CD8-positive, alpha-beta memory T cell (primary cell): ENCODE data around the gene ITPA. TPM values are rescaled to one million over a fixed set of nuclear protein-coding genes. Genes with fewer than 3 reads are reported as not detected.

Experiments
- CTCF ChIA-PET: fragments of 350-600 bp; sonication (Branson Sonifier 250); formaldehyde crosslinking; loops from one replicate; lab custom pipeline; 2021; ENCODE audit warnings: antibody characterized with exemption; lab: Charles Lee
- POLR2A ChIA-PET: fragments of 350-600 bp; sonication (Branson Sonifier 250); formaldehyde crosslinking; loops from one replicate; lab custom pipeline; 2021; ENCODE audit warnings: antibody characterized with exemption; lab: Charles Lee
- DNase-seq, 5 donors: peaks; one replicate each; pipeline versions ENCODE4 v3.0.0 to v3.0.0-alpha.2; 2020 to 2022; ENCODE audit warnings: mixed read lengths in 1 of 5
- H3K27ac ChIP-seq: one replicate; pipeline ENCODE4 v1.7.0; 2013; ENCODE audit warnings: low read depth, mild to moderate bottlenecking, low read length, moderate library complexity
- H3K27me3 ChIP-seq: 2 replicates; pipeline ENCODE4 v1.7.0; 2013; ENCODE audit warnings: low read length, mild to moderate bottlenecking; ENCODE audit not compliant: insufficient read depth, poor library complexity, severe bottlenecking
- H3K36me3 ChIP-seq: 2 replicates; pipeline ENCODE4 v1.7.0; 2013; ENCODE audit warnings: mild to moderate bottlenecking, low read length, moderate library complexity; ENCODE audit not compliant: insufficient read depth
- H3K4me1 ChIP-seq: 2 replicates; pipeline ENCODE4 v1.7.0; 2013; ENCODE audit warnings: mild to moderate bottlenecking, low read length, moderate library complexity; ENCODE audit not compliant: insufficient read depth
- H3K4me3 ChIP-seq: 2 replicates; pipeline ENCODE4 v1.7.0; 2013; ENCODE audit warnings: mild to moderate bottlenecking, low read length
- H3K9me3 ChIP-seq: 2 replicates; pipeline ENCODE4 v1.7.0; 2013; ENCODE audit warnings: mild to moderate bottlenecking, low read length
- H3K27ac Mint-ChIP-seq, 8 donors: one replicate each; pipeline ENCODE4 v1.8.0; 2020 to 2021; ENCODE audit warnings: mixed read lengths in 8 of 8, mild to moderate bottlenecking in 6 of 8, inconsistent platforms in 3 of 8, moderate library complexity in 3 of 8
- H3K27me3 Mint-ChIP-seq, 2 donors: one replicate each; pipeline ENCODE4 v1.8.0; 2020 to 2021; ENCODE audit warnings: mixed read lengths in 2 of 2, mild to moderate bottlenecking in 1 of 2, moderate library complexity in 1 of 2
- H3K36me3 Mint-ChIP-seq, 3 donors: one replicate each; pipeline ENCODE4 v1.8.0; 2020 to 2021; ENCODE audit warnings: mixed read lengths in 3 of 3, inconsistent platforms in 1 of 3, mild to moderate bottlenecking in 1 of 3
- H3K4me1 Mint-ChIP-seq, 3 donors: one replicate each; pipeline ENCODE4 v1.8.0; 2020 to 2021; ENCODE audit warnings: mixed read lengths in 3 of 3, inconsistent platforms in 1 of 3, mild to moderate bottlenecking in 1 of 3
- H3K4me3 Mint-ChIP-seq, 7 donors: one replicate each; pipeline ENCODE4 v1.8.0; 2020 to 2021; ENCODE audit warnings: mixed read lengths in 7 of 7, mild to moderate bottlenecking in 6 of 7, moderate library complexity in 4 of 7, inconsistent platforms in 2 of 7
- H3K9me3 Mint-ChIP-seq, 5 donors: one replicate each; pipeline ENCODE4 v1.8.0; 2020 to 2022; ENCODE audit warnings: mixed read lengths in 5 of 5, mild to moderate bottlenecking in 3 of 5, moderate library complexity in 2 of 5, inconsistent platforms in 1 of 5
- polyA plus RNA-seq: library from polyadenylated mRNA; unstranded; fragments of 300-500 nt; fragmentation: Illumina TruSeq; gene quantifications from one replicate; pipeline ENCODE4 v1.2.3, GENCODE V29; 2021
- total RNA-seq, 2 experiments: library from RNA; stranded (reverse); gene quantifications; one replicate each; pipeline ENCODE4 v1.2.3, GENCODE V29; 2021

Gene ITPA
- total and polyA plus RNA-seq, 3 experiments from 2014 or later, result 60.8 to 98.2 (median 90.4) TPM

DNA sequence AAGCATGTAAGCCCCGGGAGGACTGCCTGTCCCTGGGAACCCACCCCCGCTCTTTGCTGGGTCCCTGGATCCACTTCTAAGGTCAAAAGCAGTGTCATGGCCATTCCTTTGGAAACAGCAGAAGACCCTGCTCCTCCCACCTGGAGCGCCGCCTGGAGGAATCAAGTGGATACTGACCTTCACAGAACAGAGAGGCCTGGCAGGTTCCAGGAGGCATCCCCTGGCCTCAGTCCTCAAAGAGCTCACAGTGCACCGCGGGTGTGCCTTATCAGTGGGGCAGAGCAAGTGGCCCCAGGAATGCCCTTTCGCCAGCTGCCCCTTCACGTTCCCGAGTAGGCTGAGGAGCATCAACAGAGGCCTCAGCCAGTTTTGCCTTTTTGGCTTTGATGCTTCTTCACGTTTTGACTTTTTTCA lies 40.8 kb downstream of the ITPA start:
- peak in 1 of 5 donors; percentile 10 for DNase-seq
- no peak overlapping the region for H3K4me3 ChIP-seq
- Mint-ChIP-seq H3K27ac (no peak overlapping the region), H3K4me1 (peaks cover 2 to 7% (median 6%) of the 10 kb centered on the region in 3 donors), H3K27me3 (peaks cover 9 to 25% of the 10 kb centered on the region in 2 donors), H3K9me3 (no peaks in the 10 kb centered on the region), H3K36me3 (peaks cover 0 to 26% (median 0%) of the 10 kb centered on the region in 3 donors), H3K4me3 (peak overlapping the region in 1 of 7 donors; percentile 26)
- no peak overlapping the region for H3K27ac ChIP-seq
- peaks cover 8% of the 10 kb centered on the region for H3K27me3 ChIP-seq
- POLR2A ChIA-PET, result no interaction called here
- H3K4me1 ChIP-seq, result peaks cover 6% of the 10 kb centered on the region
- H3K36me3 ChIP-seq, result no peaks in the 10 kb centered on the region
- no peaks in the 10 kb centered on the region for H3K9me3 ChIP-seq
- CTCF ChIA-PET, result interaction anchor here (1.3 kb wide), 1 partner anchor 11 kb away, joined by 3 read pairs; no protein-coding TSS in a partner anchor

DNA sequence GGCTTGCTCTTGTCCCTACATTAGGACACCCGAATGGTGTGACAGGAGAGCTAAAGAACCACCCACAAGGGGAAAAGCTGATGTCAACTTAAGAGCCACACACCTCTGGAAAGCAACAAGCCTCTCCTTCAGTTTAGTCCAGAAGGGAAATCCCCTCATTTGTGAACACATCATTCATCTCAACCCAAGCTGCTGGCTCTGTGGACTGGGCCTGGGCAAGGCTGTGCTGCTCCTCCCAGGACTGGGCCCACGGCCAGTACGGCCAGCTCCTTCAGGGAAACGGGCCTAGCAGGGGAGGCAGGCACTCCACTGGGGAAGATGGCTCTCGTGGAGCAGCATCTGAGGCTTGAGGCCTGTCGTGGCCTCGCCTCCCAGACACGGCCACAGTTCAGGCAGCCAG lies 42.5 kb downstream of the ITPA start:
- DNase-seq, result peak in 1 of 5 donors; percentile 32
- H3K4me3 ChIP-seq, result no peak overlapping the region
- no peaks in the 10 kb centered on the region for H3K9me3 Mint-ChIP-seq
- peaks cover 8% of the 10 kb centered on the region for H3K27me3 ChIP-seq
- no peak overlapping the region for H3K27ac ChIP-seq
- peaks cover 7 to 40% (median 7%) of the 10 kb centered on the region in 3 donors for H3K36me3 Mint-ChIP-seq
- H3K36me3 ChIP-seq, result no peaks in the 10 kb centered on the region
- no peaks in the 10 kb centered on the region for H3K9me3 ChIP-seq
- no peak overlapping the region for H3K4me3 Mint-ChIP-seq
- peaks cover 6% of the 10 kb centered on the region for H3K4me1 ChIP-seq
- CTCF ChIA-PET, result interaction anchor here (1.1 to 1.7 kb wide), 2 partner anchors 13 to 33 kb away, joined by 3 to 5 read pairs; partner anchors contain the start of gene SLC4A11
- H3K27ac Mint-ChIP-seq, result no peak overlapping the region
- H3K4me1 Mint-ChIP-seq, result peaks cover 2 to 7% (median 6%) of the 10 kb centered on the region in 3 donors
- H3K27me3 Mint-ChIP-seq, result peaks cover 11 to 25% of the 10 kb centered on the region in 2 donors
- POLR2A ChIA-PET, result no interaction called here

DNA sequence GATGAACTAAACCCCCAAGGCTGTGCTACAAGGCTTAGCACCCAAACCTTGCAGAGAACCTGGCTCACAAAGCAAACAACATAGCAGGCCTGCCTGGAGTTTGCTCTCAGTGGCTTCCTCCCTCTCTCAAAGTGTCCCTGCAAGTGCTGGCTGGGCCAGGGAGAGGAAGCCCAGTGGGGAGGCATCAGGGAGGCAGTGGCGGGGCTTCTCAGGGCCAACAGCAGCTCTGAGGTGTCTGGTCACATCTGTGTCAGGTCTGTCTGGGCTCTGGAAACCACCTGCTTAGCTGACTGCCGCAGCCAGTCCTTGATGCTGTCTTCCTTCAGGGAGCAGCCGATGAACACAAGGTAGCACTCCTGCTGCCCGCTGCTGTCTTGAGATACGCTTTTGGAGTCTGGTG lies 46.4 kb downstream of the ITPA start:
- no peaks in the 10 kb centered on the region for H3K9me3 ChIP-seq
- Mint-ChIP-seq H3K27ac (no peak overlapping the region), H3K4me3 (no peak overlapping the region), H3K4me1 (no peaks in the 10 kb centered on the region), H3K36me3 (peaks cover 10 to 60% (median 17%) of the 10 kb centered on the region in 3 donors), H3K9me3 (no peaks in the 10 kb centered on the region), H3K27me3 (peaks cover 6 to 9% of the 10 kb centered on the region in 2 donors)
- DNase-seq, result peak in 1 of 5 donors; percentile 12
- ChIA-PET POLR2A (no interaction called here), CTCF (no interaction called here)
- no peak overlapping the region for H3K27ac ChIP-seq
- no peaks in the 10 kb centered on the region for H3K27me3 ChIP-seq
- no peaks in the 10 kb centered on the region for H3K4me1 ChIP-seq
- no peaks in the 10 kb centered on the region for H3K36me3 ChIP-seq
- no peak overlapping the region for H3K4me3 ChIP-seq

DNA sequence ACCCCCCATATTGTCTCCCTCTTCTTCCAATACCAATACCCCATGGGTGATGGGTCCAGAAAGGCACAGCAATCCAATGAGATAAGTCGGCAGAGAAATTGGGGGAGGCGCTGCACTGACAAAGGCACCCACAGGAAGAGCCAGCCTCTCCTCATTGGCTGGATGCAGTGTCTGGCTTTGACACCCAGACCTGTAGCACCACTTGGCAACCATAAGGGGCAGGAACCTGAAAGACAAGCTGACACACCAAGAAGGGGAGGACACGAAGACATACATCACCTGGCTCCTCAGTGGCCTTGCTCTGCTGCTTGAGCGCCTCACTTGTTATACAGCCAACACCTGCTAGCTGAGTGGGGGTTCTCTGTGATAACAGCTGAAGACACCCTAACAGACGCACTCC lies 49.1 kb downstream of the ITPA start:
- CTCF ChIA-PET, result interaction anchor here (0.8 kb wide), 1 partner anchor 34 kb away, joined by 3 read pairs; no protein-coding TSS in a partner anchor
- H3K4me1 Mint-ChIP-seq, result no peaks in the 10 kb centered on the region
- H3K36me3 ChIP-seq, result no peaks in the 10 kb centered on the region
- POLR2A ChIA-PET, result no interaction called here
- H3K9me3 Mint-ChIP-seq, result no peaks in the 10 kb centered on the region
- peaks cover 10 to 62% (median 24%) of the 10 kb centered on the region in 3 donors for H3K36me3 Mint-ChIP-seq
- no peak overlapping the region for H3K27ac Mint-ChIP-seq
- peak in 1 of 5 donors; percentile 24 for DNase-seq
- H3K27me3 Mint-ChIP-seq, result peaks cover 0 to 1% of the 10 kb centered on the region in 2 donors
- H3K4me3 ChIP-seq, result no peak overlapping the region
- no peaks in the 10 kb centered on the region for H3K4me1 ChIP-seq
- H3K27ac ChIP-seq, result no peak overlapping the region
- no peaks in the 10 kb centered on the region for H3K9me3 ChIP-seq
- H3K4me3 Mint-ChIP-seq, result no peak overlapping the region
- H3K27me3 ChIP-seq, result no peaks in the 10 kb centered on the region

DNA sequence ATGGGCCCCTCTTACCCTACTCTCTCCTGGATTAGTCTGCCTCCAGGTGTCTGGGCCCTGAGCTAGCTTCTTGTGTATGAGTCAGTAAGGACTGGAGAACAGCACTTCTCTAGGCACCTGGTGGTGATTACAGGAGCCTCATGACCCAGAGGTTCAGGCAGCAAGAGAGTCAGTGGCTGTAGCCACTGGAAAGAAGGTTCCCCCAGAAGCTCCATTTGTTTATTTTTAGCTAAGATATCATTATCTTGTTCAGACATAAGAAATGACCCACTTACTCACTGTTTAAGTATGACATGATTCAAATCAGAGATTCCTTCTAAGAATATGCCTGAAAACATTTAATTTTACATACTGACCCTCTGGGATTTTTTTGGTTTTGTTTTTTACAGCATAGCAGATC lies 53.3 kb downstream of the ITPA start:
- Mint-ChIP-seq H3K9me3 (no peaks in the 10 kb centered on the region), H3K4me3 (no peak overlapping the region), H3K36me3 (peaks cover 4 to 58% (median 27%) of the 10 kb centered on the region in 3 donors), H3K4me1 (no peaks in the 10 kb centered on the region), H3K27ac (no peak overlapping the region), H3K27me3 (no peaks in the 10 kb centered on the region)
- H3K27me3 ChIP-seq, result no peaks in the 10 kb centered on the region
- no peak overlapping the region for H3K4me3 ChIP-seq
- H3K27ac ChIP-seq, result no peak overlapping the region
- ChIA-PET CTCF (no interaction called here), POLR2A (no interaction called here)
- no peaks in the 10 kb centered on the region for H3K4me1 ChIP-seq
- no peaks in the 10 kb centered on the region for H3K36me3 ChIP-seq
- H3K9me3 ChIP-seq, result no peaks in the 10 kb centered on the region
- no peak for DNase-seq

DNA sequence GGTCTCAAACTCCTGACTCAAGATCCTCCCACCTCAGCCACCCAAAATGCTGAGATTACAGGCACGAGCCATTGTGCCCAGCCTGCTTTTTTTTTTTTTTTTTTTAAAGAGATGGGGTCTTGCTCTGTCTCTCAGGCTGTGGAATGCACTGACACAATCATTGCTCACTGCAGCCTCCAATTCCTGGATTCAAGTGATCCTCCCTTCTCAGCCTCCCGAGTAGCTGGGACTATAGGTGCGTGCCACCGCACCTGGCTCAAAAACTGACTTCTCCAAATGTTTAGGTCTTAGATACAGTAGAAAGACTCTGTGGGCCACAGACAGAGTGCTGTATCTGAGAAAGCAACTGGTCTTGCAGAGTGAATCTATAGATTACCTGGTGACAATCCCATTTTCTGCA lies 60.8 kb downstream of the ITPA start:
- no peaks in the 10 kb centered on the region for H3K9me3 Mint-ChIP-seq

DNA sequence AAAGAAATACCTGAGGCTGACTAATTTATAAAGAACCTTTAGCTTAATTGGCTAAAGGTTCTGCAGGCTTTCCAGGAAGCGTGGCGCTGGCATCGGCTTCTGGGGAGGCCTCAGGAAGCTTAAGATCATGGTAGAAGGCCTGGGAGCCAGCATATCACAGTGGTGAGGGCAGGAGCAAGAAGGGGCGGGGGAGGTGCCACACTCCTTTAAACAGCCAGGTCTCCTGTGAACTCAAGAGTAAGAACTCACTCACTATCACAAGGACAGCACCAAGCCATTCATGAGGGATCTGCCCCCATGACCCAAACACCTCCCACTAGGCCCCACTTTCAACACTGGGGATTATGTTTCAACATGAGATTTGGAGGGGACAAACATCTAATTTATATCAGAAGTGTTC lies 64.1 kb downstream of the ITPA start:
- ChIA-PET POLR2A (no interaction called here), CTCF (no interaction called here)

More for the DNA sequence above, 60.8 kb downstream of the ITPA start:
- Histone ChIP-seq H3K27ac (no peak overlapping the region), H3K4me3 (no peak overlapping the region), H3K9me3 (no peaks in the 10 kb centered on the region), H3K27me3 (no peaks in the 10 kb centered on the region), H3K4me1 (no peaks in the 10 kb centered on the region), H3K36me3 (no peaks in the 10 kb centered on the region)
- DNase-seq, result no peak
- H3K4me1 Mint-ChIP-seq, result no peaks in the 10 kb centered on the region
- H3K36me3 Mint-ChIP-seq, result peaks cover 4 to 45% (median 17%) of the 10 kb centered on the region in 3 donors
- no peaks in the 10 kb centered on the region for H3K27me3 Mint-ChIP-seq
- CTCF ChIA-PET, result interaction anchor here (0.9 kb wide), 1 partner anchor 52 kb away, joined by 4 read pairs; no protein-coding TSS in a partner anchor
- H3K27ac Mint-ChIP-seq, result no peak overlapping the region
- no peak overlapping the region for H3K4me3 Mint-ChIP-seq
- POLR2A ChIA-PET, result no interaction called here

More for the DNA sequence above, 64.1 kb downstream of the ITPA start:
- H3K4me1 ChIP-seq, result no peaks in the 10 kb centered on the region
- H3K4me3 ChIP-seq, result no peak overlapping the region
- Mint-ChIP-seq H3K9me3 (no peaks in the 10 kb centered on the region), H3K36me3 (peaks cover 4 to 58% (median 21%) of the 10 kb centered on the region in 3 donors), H3K27me3 (no peaks in the 10 kb centered on the region), H3K4me1 (no peaks in the 10 kb centered on the region), H3K4me3 (no peak overlapping the region), H3K27ac (peak overlapping the region in 1 of 8 donors; percentile 11)
- H3K9me3 ChIP-seq, result no peaks in the 10 kb centered on the region
- no peaks in the 10 kb centered on the region for H3K36me3 ChIP-seq
- no peak for DNase-seq
- H3K27me3 ChIP-seq, result no peaks in the 10 kb centered on the region
- H3K27ac ChIP-seq, result no peak overlapping the region
